ENCODE data around the gene SAMD4A. TPM values are rescaled to one million over a fixed set of nuclear protein-coding genes. Genes with fewer than 3 reads are reported as not detected.
A peak's percentile ranks its signal among the peaks of the same experiment; 100 is the strongest.

The SAMD4A gene
- total RNA-seq, 1 donor from 2014 or later = 66.0 TPM

DNA sequence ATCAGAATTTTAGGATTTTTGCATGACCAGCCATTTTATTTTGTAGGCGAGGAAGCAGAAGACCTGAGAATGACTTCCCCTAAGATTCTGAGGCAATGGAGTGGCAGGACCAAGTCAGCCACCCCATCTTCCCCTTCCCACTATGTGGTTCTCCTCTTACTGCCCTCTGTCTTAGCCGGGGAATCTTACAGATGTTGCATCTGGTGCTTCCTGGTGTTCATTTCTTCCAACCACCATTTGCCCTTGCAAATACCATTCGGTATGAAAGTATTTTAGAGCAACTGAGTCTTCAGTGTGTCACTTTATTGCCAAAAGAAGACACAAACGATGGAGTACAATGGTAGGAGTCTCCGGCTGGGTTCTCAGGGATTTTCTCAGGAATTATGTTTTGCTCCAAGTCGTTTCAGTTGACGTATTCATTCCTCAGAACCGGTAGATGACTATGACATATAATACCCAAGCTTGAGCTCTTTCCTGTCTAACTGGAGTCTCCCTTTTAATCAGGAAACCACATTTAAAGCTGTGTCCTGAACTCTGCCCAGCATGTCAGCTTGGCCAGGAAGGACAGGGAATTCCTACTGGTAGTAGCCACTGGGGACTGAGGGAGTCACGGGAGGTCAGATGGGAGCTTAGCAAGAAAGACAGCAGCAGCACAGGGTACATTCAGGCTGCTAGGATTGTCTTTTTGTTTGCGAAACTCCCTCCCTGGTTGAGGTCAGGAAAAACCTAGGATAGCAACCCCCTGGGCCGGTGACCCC, 87.0 kb downstream of the SAMD4A start:
- intact Hi-C loops (cut with DNase I) = loop anchor here (2.0 to 5.0 kb wide), 5 partner anchors 17 to 121 kb away; partner anchors contain the start of gene SAMD4A
- TF ChIP-seq, protein P1, sequence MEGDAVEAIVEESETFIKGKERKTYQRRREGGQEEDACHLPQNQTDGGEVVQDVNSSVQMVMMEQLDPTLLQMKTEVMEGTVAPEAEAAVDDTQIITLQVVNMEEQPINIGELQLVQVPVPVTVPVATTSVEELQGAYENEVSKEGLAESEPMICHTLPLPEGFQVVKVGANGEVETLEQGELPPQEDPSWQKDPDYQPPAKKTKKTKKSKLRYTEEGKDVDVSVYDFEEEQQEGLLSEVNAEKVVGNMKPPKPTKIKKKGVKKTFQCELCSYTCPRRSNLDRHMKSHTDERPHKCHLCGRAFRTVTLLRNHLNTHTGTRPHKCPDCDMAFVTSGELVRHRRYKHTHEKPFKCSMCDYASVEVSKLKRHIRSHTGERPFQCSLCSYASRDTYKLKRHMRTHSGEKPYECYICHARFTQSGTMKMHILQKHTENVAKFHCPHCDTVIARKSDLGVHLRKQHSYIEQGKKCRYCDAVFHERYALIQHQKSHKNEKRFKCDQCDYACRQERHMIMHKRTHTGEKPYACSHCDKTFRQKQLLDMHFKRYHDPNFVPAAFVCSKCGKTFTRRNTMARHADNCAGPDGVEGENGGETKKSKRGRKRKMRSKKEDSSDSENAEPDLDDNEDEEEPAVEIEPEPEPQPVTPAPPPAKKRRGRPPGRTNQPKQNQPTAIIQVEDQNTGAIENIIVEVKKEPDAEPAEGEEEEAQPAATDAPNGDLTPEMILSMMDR (IDR thresholded peaks at IDR 0.05) = no peak
- Histone ChIP-seq H3K27me3 (no peaks in the 10 kb centered on the region), H3K9me3 (no peaks in the 10 kb centered on the region), H3K27ac (peak overlapping the region; percentile 86 to 90), H3K36me3 (no peaks in the 10 kb centered on the region), H3K4me3 (peak overlapping the region in 1 of 2 donors; percentile 51), H3K4me1 (peaks cover 0 to 52% of the 10 kb centered on the region in 2 donors)
- peak in 1 of 2 donors; percentile 77 for DNase-seq (ENCODE audit: low spot score in 2 of 2)

DNA sequence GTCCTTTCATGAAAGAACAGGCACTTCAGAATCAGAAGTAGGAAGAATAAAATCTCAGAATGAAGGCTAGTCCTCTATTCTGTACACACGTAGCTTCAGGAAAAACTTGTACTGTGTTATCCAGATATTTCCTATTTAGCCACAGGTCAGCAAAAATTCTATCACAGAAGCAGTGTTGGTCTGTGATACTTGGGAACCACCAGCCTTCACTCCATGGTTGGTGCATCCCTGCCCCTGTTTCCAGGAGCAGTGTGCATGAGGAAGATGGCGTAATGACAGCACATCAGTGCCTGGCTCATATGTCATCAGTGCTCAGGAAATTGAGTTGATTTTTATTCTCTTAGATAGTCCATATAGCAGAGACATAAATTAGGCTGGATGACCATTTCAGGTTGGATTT, 87.7 kb downstream of the SAMD4A start:
- Histone ChIP-seq H3K4me3 (no peak overlapping the region), H3K4me1 (peaks cover 0 to 45% of the 10 kb centered on the region in 2 donors), H3K36me3 (no peaks in the 10 kb centered on the region), H3K9me3 (no peaks in the 10 kb centered on the region), H3K27me3 (no peaks in the 10 kb centered on the region), H3K27ac (peak overlapping the region; percentile 86 to 90)
- intact Hi-C loops (cut with DNase I) = loop anchor here (5.0 kb wide), 1 partner anchor 47 kb away; no protein-coding TSS in a partner anchor
- TF ChIP-seq, protein P1 (IDR thresholded peaks at IDR 0.05) = no peak
- no peak for DNase-seq (ENCODE audit: low spot score in 2 of 2)

DNA sequence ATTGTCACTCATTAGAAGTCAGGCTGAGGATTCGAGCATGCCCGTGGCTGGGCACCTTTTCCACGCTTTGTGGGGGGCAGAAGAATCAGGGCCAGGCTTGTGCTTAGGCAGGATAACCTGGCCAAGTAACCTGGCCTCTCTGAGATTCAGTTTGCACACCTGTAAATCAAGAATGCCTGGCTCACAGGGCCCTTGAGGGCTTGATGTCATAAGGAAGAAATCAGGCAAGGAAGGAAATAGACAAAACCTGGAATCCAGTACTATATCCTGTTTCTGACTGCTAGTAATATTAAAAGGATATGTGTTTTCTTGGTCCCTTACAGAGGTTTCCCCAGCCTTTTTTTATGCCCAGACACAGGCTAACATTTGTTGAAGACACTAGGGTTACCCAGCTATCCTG, 91.9 kb downstream of the SAMD4A start:
- TF ChIP-seq, protein P1 (IDR thresholded peaks at IDR 0.05) = no peak
- intact Hi-C loops (cut with DNase I) = no loop called here
- H3K36me3 ChIP-seq = no peaks in the 10 kb centered on the region
- no peaks in the 10 kb centered on the region for H3K9me3 ChIP-seq
- no peak overlapping the region for H3K4me3 ChIP-seq
- no peak for DNase-seq (ENCODE audit: low spot score in 2 of 2)
- H3K27ac ChIP-seq = peak overlapping the region in 1 of 2 donors; percentile 19
- no peaks in the 10 kb centered on the region for H3K27me3 ChIP-seq
- H3K4me1 ChIP-seq = peaks cover 0 to 28% of the 10 kb centered on the region in 2 donors

DNA sequence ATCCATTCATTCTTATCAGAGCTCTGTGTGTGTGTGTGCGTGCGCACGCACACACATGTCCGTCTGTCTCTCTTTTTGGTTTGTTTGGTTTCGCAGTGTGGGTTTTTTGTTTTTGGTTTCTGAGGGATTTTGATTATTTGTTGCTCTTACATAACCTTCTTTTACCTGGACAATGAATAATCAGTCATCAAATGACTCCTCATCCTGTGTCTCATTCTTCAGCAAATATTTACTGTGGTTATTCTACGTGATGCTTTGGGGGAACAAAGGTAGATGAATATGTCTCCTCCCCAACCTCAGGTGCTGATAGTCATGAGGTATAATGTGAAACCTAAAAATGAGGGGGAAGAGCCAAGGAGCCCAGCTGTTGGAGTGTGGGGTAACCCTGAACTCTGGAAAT, 92.4 kb downstream of the SAMD4A start:
- no peaks in the 10 kb centered on the region for H3K36me3 ChIP-seq
- intact Hi-C loops (cut with DNase I) = no loop called here
- no peaks in the 10 kb centered on the region for H3K27me3 ChIP-seq
- no peak for DNase-seq (ENCODE audit: low spot score in 2 of 2)
- H3K4me1 ChIP-seq = peaks cover 0 to 24% of the 10 kb centered on the region in 2 donors
- peak overlapping the region in 1 of 2 donors; percentile 7 for H3K27ac ChIP-seq
- TF ChIP-seq, protein P1 (IDR thresholded peaks at IDR 0.05) = no peak
- no peak overlapping the region for H3K4me3 ChIP-seq
- no peaks in the 10 kb centered on the region for H3K9me3 ChIP-seq

DNA sequence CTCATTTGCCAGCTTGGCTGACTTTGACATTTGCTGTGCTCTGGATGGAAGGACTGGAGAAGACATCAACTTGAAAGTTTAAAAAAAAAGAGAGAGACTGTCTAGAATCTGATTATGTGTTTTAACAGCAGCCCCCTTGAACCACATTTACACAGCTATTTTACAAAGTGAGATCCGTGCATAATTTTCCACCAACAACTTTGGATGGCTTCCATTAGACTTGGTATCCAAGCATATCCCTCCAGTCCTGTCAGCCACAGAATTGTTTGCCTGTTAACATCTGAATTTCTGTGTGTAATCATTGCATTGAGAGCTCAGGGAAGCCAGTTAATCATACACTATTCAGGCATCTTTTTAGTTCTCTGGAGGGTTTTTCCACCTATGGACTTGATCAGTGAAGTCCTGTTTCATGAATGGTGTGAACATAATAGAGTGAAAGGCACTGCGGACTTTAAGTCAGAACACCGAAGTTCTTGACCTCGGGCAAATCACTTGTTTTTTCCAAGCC, 93.7 kb downstream of the SAMD4A start:
- Histone ChIP-seq H3K27ac (peak overlapping the region in 1 of 2 donors; percentile 30), H3K4me1 (peaks cover 0 to 28% of the 10 kb centered on the region in 2 donors), H3K4me3 (no peak overlapping the region), H3K27me3 (no peaks in the 10 kb centered on the region), H3K9me3 (no peaks in the 10 kb centered on the region), H3K36me3 (no peaks in the 10 kb centered on the region)
- no peak for DNase-seq (ENCODE audit: low spot score in 2 of 2)
- TF ChIP-seq, protein P1 (IDR thresholded peaks at IDR 0.05) = no peak
- intact Hi-C loops (cut with DNase I) = no loop called here
